ENCODE data around the gene MIDN. TPM values are rescaled to one million over a fixed set of nuclear protein-coding genes. Genes with fewer than 3 reads are reported as not detected.

The MIDN gene
- total RNA-seq, 2 experiments from 2014 or later, result 75.2 to 80.7 TPM

DNA sequence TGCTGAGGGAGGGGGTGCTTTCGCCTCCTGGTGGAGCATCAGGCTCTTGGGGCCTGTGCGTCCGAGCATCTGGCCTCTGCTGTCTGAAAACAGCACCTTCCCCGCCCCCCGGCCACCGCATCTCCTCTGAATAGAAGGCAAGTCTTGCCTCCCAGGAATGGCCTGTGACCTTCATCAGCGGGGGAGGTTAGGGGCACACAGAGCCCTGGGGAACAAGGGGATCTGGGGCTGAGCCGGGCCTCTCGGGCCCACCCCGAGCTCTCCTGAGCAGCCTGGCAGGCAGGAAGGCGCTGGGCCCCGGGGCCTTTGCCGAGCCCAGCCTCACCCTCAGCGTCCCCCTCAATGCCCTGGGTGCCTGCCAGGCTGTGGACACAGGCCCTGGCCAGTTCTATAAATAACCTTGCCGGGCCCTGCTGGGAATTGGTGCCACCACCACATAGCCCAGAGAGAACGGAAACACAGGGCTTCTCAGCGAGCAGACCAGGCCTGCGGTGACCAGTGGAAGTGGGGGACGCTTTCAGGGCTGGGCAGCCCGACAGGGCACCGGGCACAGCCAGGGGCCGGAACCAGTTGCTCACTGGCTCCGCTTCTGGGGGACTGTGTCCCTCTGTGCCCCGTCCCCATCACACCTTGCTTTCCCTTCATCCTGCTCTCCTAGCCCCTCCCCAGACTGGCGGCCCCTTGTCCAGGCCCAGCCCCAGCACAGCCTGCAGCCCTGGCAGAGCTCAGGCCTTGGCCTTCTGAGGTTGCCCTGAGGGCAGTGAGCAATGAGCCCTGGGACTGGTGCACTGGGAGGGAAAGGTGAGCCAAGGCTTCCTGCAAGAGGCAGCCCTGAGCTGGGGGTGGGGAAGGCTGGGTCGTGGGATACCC lies 33.3 kb upstream of the MIDN start:
- no peaks in the 10 kb centered on the region for H3K9me3 Mint-ChIP-seq
- H3K4me3 Mint-ChIP-seq, result no peak overlapping the region
- POLR2A ChIA-PET, result interaction anchor here (1.0 to 1.5 kb wide), 4 partner anchors 21 to 188 kb away, joined by 3 read pairs; partner anchors contain the start of gene ATP5F1D
- peaks cover 20% of the 10 kb centered on the region for H3K4me1 Mint-ChIP-seq
- H3K27me3 Mint-ChIP-seq, result no peaks in the 10 kb centered on the region
- no peak for DNase-seq
- H3K27ac Mint-ChIP-seq, result no peak overlapping the region
- no peak for ATAC-seq (ENCODE audit: low read depth)
- H3K36me3 Mint-ChIP-seq, result peaks cover 10% of the 10 kb centered on the region

- Mint-ChIP-seq H3K27ac (no peak overlapping the region), H3K9me3 (no peaks in the 10 kb centered on the region), H3K36me3 (peaks cover 7% of the 10 kb centered on the region), H3K4me3 (no peak overlapping the region), H3K27me3 (no peaks in the 10 kb centered on the region), H3K4me1 (peaks cover 11% of the 10 kb centered on the region)
- no peak for ATAC-seq (ENCODE audit: low read depth)
- POLR2A ChIA-PET, result interaction anchor here (0.6 kb wide), 1 partner anchor 115 kb away, joined by 4 read pairs; no protein-coding TSS in a partner anchor
- no peak for DNase-seq
Measured at GRCh38 chr19:1216756-1217155, 31.6 kb upstream of the MIDN start.

GRCh38 chr19:1217366-1217765 lies 31.0 kb upstream of the MIDN start:
- Mint-ChIP-seq H3K36me3 (peaks cover 7% of the 10 kb centered on the region), H3K27ac (no peak overlapping the region), H3K9me3 (no peaks in the 10 kb centered on the region), H3K4me3 (no peak overlapping the region), H3K27me3 (no peaks in the 10 kb centered on the region), H3K4me1 (peaks cover 11% of the 10 kb centered on the region)
- POLR2A ChIA-PET, result no interaction called here
- ATAC-seq (ENCODE audit: low read depth) (no peak), DNase-seq (no peak)

DNA sequence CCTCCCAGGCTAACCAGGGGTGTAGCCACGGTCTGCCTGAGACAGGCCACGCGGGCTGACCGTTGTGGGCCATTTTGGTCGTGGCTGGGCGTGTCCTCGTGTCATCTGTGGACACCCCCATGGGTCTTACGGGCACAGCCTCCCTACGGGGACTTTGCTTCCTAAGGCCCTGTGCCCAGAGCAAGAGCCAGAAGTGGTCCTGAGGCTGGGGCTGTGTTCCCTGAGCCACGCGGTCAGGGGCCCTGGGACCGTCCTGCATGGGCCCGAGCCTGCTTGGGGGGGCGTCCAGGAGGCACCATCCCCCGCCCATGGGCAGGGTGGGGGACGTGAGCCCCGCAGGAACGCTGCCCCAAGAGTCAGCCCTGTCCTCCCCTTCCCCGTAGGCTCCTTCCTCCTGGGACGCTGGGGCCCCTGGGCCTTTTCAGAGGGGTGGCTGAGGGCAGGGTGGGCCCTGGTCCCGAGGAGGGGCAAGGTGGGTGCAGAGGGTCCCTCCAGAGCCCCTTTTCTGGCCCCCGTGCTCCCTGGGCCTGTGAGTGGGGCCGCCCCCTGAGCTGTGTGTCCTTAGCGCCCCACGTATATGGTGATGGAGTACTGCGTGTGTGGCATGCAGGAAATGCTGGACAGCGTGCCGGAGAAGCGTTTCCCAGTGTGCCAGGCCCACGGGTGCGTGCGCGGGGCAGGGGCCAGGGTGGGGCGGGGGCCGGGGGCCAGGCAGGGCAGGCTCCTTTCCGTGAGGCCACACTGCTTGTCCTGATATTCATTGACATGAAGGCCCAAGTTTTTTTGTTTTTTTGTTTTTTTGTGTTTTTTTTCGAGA lies 29.4 kb upstream of the MIDN start:
- H3K27ac Mint-ChIP-seq, result no peak overlapping the region
- no peaks in the 10 kb centered on the region for H3K27me3 Mint-ChIP-seq
- ATAC-seq (ENCODE audit: low read depth) (no peak), DNase-seq (no peak)
- peaks cover 4% of the 10 kb centered on the region for H3K4me1 Mint-ChIP-seq
- no peak overlapping the region for H3K4me3 Mint-ChIP-seq
- no peaks in the 10 kb centered on the region for H3K9me3 Mint-ChIP-seq
- POLR2A ChIA-PET, result interaction anchor here (0.6 kb wide), 1 partner anchor 726 kb away, joined by 5 read pairs; no protein-coding TSS in a partner anchor
- H3K36me3 Mint-ChIP-seq, result peaks cover under 1% of the 10 kb centered on the region

- Mint-ChIP-seq H3K27me3 (no peaks in the 10 kb centered on the region), H3K4me3 (no peak overlapping the region), H3K4me1 (no peaks in the 10 kb centered on the region), H3K27ac (no peak overlapping the region), H3K36me3 (no peaks in the 10 kb centered on the region), H3K9me3 (no peaks in the 10 kb centered on the region)
- POLR2A ChIA-PET, result interaction anchor here (0.6 kb wide), 1 partner anchor 725 kb away, joined by 5 read pairs; no protein-coding TSS in a partner anchor
- ATAC-seq (ENCODE audit: low read depth) (no peak), DNase-seq (no peak)
Measured at GRCh38 chr19:1219786-1220476, 28.5 kb upstream of the MIDN start.

DNA sequence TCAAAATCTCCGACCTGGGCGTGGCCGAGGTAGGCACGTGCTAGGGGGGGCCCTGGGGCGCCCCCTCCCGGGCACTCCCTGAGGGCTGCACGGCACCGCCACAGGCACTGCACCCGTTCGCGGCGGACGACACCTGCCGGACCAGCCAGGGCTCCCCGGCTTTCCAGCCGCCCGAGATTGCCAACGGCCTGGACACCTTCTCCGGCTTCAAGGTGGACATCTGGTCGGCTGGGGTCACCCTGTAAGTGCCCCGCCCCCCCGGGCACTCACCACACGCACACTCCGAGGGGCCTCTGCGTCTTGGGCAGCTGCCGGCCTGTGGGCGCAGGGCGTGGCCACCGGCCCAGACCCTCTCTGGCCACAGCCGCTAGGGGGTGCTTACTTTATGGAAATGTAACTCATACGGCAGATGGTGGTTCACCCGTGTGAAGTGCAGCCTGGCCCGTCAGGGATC lies 27.9 kb upstream of the MIDN start:
- ATAC-seq (ENCODE audit: low read depth) (no peak), DNase-seq (no peak)
- Mint-ChIP-seq H3K36me3 (no peaks in the 10 kb centered on the region), H3K4me3 (no peak overlapping the region), H3K27me3 (no peaks in the 10 kb centered on the region), H3K27ac (no peak overlapping the region), H3K4me1 (no peaks in the 10 kb centered on the region), H3K9me3 (no peaks in the 10 kb centered on the region)
- POLR2A ChIA-PET, result no interaction called here

GRCh38 chr19:1220976-1221903 lies 27.1 kb upstream of the MIDN start:
- H3K27me3 Mint-ChIP-seq, result no peaks in the 10 kb centered on the region
- ATAC-seq (ENCODE audit: low read depth) (no peak), DNase-seq (no peak)
- no peak overlapping the region for H3K4me3 Mint-ChIP-seq
- POLR2A ChIA-PET, result no interaction called here
- no peaks in the 10 kb centered on the region for H3K36me3 Mint-ChIP-seq
- H3K4me1 Mint-ChIP-seq, result no peaks in the 10 kb centered on the region
- no peaks in the 10 kb centered on the region for H3K9me3 Mint-ChIP-seq
- H3K27ac Mint-ChIP-seq, result no peak overlapping the region

GRCh38 chr19:1221904-1222255 lies 26.5 kb upstream of the MIDN start:
- DNase-seq (no peak), ATAC-seq (ENCODE audit: low read depth) (no peak)
- Mint-ChIP-seq H3K4me3 (no peak overlapping the region), H3K27me3 (no peaks in the 10 kb centered on the region), H3K27ac (no peak overlapping the region), H3K36me3 (no peaks in the 10 kb centered on the region), H3K9me3 (no peaks in the 10 kb centered on the region), H3K4me1 (no peaks in the 10 kb centered on the region)
- POLR2A ChIA-PET, result no interaction called here

DNA sequence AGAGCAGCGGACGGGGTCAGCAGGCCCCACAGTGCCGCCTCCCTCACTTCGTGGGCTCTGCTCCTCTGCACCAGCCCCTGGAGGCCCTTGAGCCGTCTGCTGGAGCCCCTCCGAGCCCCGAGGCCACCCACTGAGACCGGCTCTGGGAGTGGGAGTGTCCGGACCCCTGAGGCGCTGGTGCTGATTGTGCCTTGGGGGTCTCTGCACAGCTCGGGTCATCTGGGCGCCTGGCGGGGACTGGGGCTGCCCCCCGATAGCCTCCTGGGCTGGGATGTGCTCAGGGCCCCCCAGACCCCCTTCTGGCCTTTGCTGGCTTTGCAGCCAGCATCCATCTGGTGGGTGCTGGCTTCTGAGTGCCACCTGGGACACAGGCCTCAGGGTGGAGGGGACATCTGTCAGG lies 26.0 kb upstream of the MIDN start:
- Mint-ChIP-seq H3K36me3 (no peaks in the 10 kb centered on the region), H3K4me3 (no peak overlapping the region), H3K9me3 (no peaks in the 10 kb centered on the region), H3K4me1 (no peaks in the 10 kb centered on the region), H3K27me3 (no peaks in the 10 kb centered on the region), H3K27ac (no peak overlapping the region)
- ATAC-seq (ENCODE audit: low read depth) (no peak), DNase-seq (no peak)
- POLR2A ChIA-PET, result no interaction called here

- ATAC-seq (ENCODE audit: low read depth) (peak; percentile 38), DNase-seq (no peak)
- no peaks in the 10 kb centered on the region for H3K9me3 Mint-ChIP-seq
- no peak overlapping the region for H3K27ac Mint-ChIP-seq
- no peaks in the 10 kb centered on the region for H3K27me3 Mint-ChIP-seq
- POLR2A ChIA-PET, result interaction anchor here (0.5 kb wide), 1 partner anchor 149 kb away, joined by 3 read pairs; no protein-coding TSS in a partner anchor
- H3K36me3 Mint-ChIP-seq, result peaks cover 2% of the 10 kb centered on the region
- no peaks in the 10 kb centered on the region for H3K4me1 Mint-ChIP-seq
- no peak overlapping the region for H3K4me3 Mint-ChIP-seq
Measured at GRCh38 chr19:1223018-1223855, 25.1 kb upstream of the MIDN start.

- Mint-ChIP-seq H3K4me3 (no peak overlapping the region), H3K4me1 (no peaks in the 10 kb centered on the region), H3K27ac (no peak overlapping the region), H3K27me3 (no peaks in the 10 kb centered on the region), H3K9me3 (no peaks in the 10 kb centered on the region), H3K36me3 (peaks cover 2% of the 10 kb centered on the region)
- POLR2A ChIA-PET, result interaction anchor here (0.5 kb wide), 1 partner anchor 150 kb away, joined by 3 read pairs; no protein-coding TSS in a partner anchor
- ATAC-seq (ENCODE audit: low read depth) (no peak), DNase-seq (no peak)
Measured at GRCh38 chr19:1224047-1224825, 24.1 kb upstream of the MIDN start.
